ENCODE measurements around the gene TXN. TPM values are rescaled to one million over a fixed set of nuclear protein-coding genes. Genes with fewer than 3 reads are reported as not detected.
"Not testable (repeated sequence)": the region's sequence is repeated elsewhere in the genome, so short reads cannot be mapped to it uniquely, and the experiment has no call there.

TXN gene
- total RNA-seq, 1 experiment from 2014 or later = 1,028 TPM

DNA sequence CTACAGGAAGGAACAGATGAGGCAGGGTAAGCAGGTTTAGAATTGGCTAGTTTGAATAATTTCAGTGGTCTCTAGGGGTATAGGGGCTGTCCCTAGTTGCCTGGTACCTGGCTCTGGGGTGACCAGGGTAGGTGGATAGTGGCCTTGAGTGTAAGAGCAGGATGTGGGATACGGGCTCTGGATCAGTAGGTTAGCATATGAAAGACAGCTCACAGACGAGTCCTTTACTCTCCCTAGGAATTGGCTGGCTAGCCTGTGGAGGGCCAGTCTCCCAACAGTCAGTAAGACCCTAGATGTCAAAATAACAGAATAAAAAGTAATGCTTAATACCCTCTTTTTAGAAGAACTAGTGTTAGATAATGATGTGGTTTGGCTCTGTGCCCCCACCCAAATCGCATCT lies 31.7 kb downstream of the TXN start:
- DNase-seq (ENCODE audit: low read depth) = no peak
- in situ Hi-C loops (cut with HindIII; ENCODE audit: low pct_unique_long_range_greater_than_20kb, low sequenced_read_pairs) = no loop called here

GRCh38 chr9:110220809-110221208 lies 35.5 kb downstream of the TXN start:
- no peak for DNase-seq (ENCODE audit: low read depth)
- in situ Hi-C loops (cut with HindIII; ENCODE audit: low pct_unique_long_range_greater_than_20kb, low sequenced_read_pairs) = no loop called here

DNA sequence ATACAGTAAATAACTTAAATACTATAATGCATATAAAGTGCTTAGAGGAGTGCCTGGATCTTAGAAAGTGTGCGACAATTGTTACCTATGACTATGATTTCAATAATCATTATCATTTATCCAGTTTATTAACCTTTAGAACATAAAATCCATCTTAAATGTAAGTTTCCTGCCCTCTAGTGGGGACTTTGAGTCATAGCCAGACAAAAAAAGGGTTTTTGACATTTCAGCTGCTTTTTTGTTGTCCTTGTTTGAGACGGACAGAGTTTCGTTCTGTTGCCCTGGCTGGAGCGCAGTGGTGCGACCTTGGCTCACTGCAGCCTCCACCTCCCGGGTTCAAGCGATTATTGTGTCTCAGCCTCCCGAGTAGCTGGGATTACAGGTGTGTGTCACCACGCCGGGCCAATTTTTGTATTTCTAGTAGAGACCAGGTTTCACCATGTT lies 38.6 kb downstream of the TXN start:
- DNase-seq (ENCODE audit: low read depth) = peak; percentile 39
- in situ Hi-C loops (cut with HindIII; ENCODE audit: low pct_unique_long_range_greater_than_20kb, low sequenced_read_pairs) = no loop called here

DNA sequence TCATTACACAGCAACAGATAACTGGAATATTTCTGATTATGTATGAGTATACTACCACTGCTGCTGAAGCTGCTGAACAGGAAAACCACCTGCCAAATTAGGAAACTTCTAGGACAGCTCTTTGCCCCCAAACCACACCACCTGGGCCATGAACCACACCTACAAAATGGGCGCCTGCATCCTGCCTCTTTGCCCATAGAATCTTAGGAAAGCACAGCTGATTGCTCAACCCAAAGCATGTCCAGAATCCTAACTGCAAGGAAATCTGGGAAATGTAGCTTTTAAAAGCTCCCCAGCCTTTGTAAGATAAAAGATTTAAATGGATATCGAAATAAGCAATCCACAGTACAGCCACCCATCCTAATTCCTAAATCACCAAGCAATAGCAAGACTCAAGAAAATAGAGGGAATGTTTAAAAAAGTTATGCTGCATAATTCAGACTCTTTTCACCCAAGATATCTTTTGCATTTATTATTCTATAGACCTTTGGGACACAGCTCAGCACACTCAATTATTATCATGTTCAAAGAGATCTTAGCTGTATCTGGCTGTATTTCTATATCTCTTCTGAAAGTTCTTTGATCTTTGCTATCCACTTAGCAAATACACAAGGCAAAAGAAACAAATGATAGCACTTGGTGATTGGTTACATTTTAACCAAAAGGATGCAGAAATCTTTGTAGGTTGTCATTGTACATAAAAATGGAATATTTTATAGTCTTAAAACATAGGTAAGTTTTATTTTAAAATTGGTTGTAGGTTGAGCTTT lies 41.5 kb downstream of the TXN start:
- DNase-seq (ENCODE audit: low read depth) = no peak
- in situ Hi-C loops (cut with HindIII; ENCODE audit: low pct_unique_long_range_greater_than_20kb, low sequenced_read_pairs) = no loop called here

DNA sequence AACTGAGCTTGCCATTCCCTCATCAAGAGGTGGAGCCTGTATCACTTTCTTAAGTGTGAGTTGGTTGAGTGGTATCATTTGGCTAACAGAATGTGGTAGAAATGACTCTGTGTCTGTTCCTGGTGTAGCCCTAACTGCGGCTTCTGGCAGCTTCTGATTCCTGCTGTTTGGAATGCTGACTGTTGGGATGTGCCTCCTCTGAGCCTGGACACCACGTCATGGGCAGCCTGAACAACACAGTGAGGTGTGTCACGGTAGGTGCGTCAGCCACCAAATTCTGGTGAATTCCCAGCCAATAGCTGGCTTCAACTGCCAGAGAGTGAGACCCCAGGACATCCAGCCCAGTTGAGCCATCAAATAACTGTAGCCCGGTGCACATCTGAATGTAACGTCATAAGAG lies 42.2 kb downstream of the TXN start:
- no peak for DNase-seq (ENCODE audit: low read depth)
- in situ Hi-C loops (cut with HindIII; ENCODE audit: low pct_unique_long_range_greater_than_20kb, low sequenced_read_pairs) = no loop called here

- DNase-seq (ENCODE audit: low read depth) = no peak
- in situ Hi-C loops (cut with HindIII; ENCODE audit: low pct_unique_long_range_greater_than_20kb, low sequenced_read_pairs) = no loop called here
These were observed 42.8 kb downstream of the TXN start for GRCh38 chr9:110213413-110214044.

- no peak for DNase-seq (ENCODE audit: low read depth)
- in situ Hi-C loops (cut with HindIII; ENCODE audit: low pct_unique_long_range_greater_than_20kb, low sequenced_read_pairs) = no loop called here
These were observed 48.3 kb downstream of the TXN start, which contains the start of gene C9orf152 for GRCh38 chr9:110208031-110208430. Gene C9orf152 (minus strand): TSS chr9:110208159. CDS start chr9:110207579, 580 bp downstream.

DNA sequence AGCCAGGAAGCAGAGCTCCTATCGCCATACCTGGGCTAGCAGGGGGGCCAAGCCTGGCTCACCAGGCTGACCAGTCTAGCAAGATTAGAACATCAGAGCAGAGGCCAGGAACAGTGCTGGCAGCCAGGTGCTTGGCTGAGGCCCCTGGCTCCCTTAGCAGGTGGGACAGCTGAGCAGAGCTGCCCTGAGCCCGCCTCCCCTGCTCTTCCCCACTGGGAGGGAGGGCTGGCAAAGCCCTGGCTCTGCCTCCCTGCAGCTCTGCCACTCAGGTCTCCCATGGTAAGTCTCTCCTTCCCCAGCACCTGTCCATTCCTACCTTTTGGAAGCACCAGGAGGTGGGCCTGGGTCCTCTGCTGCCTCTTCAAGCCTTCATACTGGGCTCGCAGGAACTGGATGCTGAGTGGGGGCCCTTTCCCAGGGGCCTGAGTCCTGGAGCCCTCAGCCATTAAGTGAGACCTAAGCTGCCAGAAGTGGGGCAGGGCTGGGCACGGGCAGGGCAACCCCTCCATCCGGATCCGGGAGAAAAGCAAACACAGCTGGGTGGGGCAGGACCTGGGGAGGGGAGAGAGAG lies 49.2 kb downstream of the TXN start:
- in situ Hi-C loops (cut with HindIII; ENCODE audit: low pct_unique_long_range_greater_than_20kb, low sequenced_read_pairs) = no loop called here
- no peak for DNase-seq (ENCODE audit: low read depth)

- in situ Hi-C loops (cut with HindIII; ENCODE audit: low pct_unique_long_range_greater_than_20kb, low sequenced_read_pairs) = no loop called here
- no peak for DNase-seq (ENCODE audit: low read depth)
These were observed 49.9 kb downstream of the TXN start for GRCh38 chr9:110206389-110206788.

DNA sequence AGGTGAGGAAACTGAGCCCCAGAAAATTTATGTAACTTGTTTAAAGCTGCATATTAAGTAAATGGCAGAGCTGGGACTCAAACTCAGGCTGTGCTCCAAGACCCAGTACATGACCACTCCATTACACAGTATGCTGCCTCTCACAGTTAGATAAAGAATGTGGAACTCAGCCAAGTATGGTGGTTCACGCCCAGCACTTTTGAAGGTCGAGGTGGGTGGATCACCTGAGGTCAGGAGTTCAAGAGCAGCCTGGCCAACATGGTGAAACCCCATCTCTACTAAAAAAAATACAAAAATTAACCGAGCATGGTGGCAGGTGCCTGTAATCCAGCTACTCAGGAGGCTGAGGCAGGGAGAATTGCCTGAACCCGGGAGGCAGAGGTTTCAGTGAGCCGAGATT lies 50.7 kb downstream of the TXN start:
- in situ Hi-C loops (cut with HindIII; ENCODE audit: low pct_unique_long_range_greater_than_20kb, low sequenced_read_pairs); DNase-seq (ENCODE audit: low read depth): not testable (repeated sequence)

- no peak for DNase-seq (ENCODE audit: low read depth)
- in situ Hi-C loops (cut with HindIII; ENCODE audit: low pct_unique_long_range_greater_than_20kb, low sequenced_read_pairs) = no loop called here
These were observed 54.1 kb downstream of the TXN start for GRCh38 chr9:110202232-110202631.

- no peak for DNase-seq (ENCODE audit: low read depth)
- in situ Hi-C loops (cut with HindIII; ENCODE audit: low pct_unique_long_range_greater_than_20kb, low sequenced_read_pairs) = no loop called here
These were observed 56.7 kb downstream of the TXN start for GRCh38 chr9:110199643-110200042.

GRCh38 chr9:110198357-110198756 lies 58.0 kb downstream of the TXN start:
- in situ Hi-C loops (cut with HindIII; ENCODE audit: low pct_unique_long_range_greater_than_20kb, low sequenced_read_pairs) = no loop called here
- DNase-seq (ENCODE audit: low read depth) = no peak

- in situ Hi-C loops (cut with HindIII; ENCODE audit: low pct_unique_long_range_greater_than_20kb, low sequenced_read_pairs) = no loop called here
- DNase-seq (ENCODE audit: low read depth) = no peak
These were observed 58.7 kb downstream of the TXN start for GRCh38 chr9:110197330-110198187.

GRCh38 chr9:110196084-110196499 lies 60.2 kb downstream of the TXN start:
- in situ Hi-C loops (cut with HindIII; ENCODE audit: low pct_unique_long_range_greater_than_20kb, low sequenced_read_pairs) = not testable (repeated sequence)

More at GRCh38 chr9:110196084-110196499, 60.2 kb downstream of the TXN start:
- DNase-seq (ENCODE audit: low read depth) = not testable (repeated sequence)

Measured in Caki2 (cell line).